DMS53 treated with DMSO at 0.1 percent for 48 hours (cell line): ENCODE data around the gene ST7.

Experiments
- DNase-seq: peaks from one replicate; lab custom pipeline; 2025; ENCODE audit not compliant: unreplicated experiment; lab: John Stamatoyannopoulos, UW

Gene ST7

DNA sequence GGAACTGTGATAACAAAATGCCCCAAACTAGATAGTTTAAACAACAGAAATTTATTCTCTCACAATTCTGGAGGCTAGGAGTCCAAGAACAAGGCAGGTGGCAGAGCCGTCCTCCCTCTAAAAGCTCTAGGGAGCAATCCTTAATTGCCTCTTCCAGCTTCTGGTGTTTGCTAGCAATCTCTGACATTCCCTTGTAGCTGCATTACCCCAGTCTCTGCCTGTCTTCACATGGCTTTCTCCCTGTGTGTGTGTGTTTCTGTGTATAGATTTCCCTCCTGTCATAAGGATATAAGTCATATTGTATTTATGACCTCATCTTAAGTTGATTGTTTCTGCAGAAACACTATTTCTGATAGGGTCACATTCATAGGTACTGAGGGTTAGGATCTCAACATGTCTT is 192.0 kb downstream of the ST7 start:
- no peak for DNase-seq

DNA sequence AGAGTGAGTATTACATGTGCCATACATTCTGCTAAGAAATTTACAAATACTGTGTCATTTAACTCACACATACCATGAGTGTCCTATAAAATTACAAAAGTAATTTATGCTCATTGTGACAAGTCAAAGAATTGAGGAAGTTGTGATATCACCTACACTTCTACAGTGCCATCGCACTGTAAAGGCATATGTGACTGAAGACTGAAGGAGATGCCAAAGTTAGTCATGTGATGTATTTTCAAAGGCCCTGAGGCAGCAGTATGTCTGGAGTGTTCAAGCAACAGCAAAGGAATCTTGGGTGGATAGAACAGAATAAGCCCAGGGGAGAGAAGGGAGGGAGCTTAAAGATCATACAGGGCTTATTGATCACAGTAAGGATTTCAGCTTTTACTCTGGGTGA is 192.8 kb downstream of the ST7 start:
- no peak for DNase-seq

DNA sequence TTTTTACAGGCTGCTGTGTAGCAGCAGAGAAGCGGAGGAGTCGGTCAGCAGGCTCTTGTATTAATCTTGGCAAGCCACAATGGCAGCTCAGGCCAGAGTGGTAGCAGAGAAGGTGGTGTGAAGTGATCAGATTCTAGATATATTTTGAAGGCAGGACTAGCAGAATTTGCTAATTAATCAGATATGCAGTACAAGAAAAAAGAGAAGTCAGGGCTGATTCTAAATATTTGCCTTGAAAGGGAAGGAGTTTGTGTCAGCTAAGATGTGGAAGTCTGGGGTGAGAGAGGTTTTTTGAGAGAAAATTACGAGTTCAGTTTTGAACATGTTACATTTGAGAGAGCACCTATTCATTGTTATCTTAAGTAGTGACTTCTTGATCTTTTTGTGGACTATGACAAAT is 193.2 kb downstream of the ST7 start:
- DNase-seq = no peak

DNA sequence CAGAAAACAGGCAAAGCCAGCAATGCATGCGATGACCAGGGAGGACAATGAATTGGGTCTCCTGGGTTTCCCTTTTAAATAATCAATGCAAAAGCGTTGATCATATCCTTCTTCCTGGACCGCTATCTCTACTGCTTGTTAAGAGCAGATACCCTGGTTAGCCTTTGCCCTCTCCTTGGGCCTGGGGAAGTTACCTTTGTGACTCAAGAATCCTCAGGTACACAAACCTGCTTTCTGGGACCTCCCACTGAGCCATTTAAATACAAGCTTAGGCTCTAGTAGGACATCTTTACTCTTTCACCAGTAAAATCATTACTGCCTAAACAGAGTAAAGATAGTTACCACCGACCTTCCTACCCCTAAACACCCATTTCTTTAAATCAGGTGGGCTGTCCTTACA is 195.7 kb downstream of the ST7 start:
- DNase-seq = no peak

DNA sequence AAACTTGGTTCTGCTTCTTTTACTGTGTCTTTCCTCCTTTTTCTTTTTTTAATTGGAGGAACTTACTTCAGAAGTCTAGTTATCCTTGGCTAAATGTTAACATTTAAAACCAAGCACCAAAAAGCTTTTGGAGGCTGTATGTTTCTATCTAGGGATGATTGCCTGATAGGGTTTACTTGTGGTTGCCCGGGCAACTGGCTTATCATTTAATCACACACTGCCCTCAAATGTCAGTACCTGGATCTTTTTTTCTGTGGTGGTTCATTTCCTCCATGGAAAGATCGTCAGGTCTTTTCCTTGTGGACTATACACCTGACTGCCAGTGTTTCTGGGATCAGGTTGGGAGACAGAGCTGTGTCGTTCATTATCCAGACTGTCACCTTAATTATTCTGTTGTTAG is 196.4 kb downstream of the ST7 start:
- no peak for DNase-seq

DNA sequence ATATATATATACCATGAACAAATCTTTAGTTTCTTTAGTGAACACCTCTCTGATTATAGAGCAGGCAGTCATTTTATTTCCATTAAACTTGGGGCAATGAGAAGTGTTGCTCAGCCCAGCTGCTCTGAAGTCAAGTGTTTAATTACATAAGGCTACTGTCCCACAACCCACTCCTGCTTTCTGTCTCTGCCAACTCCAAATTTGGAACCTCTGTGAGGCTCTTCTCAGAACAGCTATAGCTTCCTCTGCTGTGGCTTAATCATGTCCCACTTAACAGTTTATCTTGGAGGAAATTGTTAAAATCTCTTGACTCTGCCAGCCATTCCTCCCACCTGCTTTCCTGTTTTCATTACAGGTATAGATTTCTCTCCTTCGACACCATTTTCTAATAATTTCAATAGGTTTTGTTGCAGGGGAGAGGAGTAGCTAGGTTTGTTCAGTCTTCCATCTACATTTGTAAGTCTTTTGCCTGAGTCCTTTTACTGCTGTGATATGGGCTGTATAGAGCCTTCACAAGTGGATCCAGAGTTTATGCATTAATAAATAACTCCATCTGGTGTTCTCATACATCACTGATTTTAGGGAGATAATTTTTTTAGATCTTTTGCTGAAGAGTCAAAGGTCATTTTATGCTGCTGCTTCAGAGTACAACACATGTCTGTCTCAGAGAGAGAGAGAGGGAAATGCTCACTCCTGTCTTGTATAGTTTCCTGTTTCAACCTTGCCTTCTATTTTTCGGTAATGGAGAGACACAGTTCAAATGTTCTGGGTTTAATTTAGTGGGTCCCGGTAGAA is 199.1 kb downstream of the ST7 start:
- no peak for DNase-seq

DNA sequence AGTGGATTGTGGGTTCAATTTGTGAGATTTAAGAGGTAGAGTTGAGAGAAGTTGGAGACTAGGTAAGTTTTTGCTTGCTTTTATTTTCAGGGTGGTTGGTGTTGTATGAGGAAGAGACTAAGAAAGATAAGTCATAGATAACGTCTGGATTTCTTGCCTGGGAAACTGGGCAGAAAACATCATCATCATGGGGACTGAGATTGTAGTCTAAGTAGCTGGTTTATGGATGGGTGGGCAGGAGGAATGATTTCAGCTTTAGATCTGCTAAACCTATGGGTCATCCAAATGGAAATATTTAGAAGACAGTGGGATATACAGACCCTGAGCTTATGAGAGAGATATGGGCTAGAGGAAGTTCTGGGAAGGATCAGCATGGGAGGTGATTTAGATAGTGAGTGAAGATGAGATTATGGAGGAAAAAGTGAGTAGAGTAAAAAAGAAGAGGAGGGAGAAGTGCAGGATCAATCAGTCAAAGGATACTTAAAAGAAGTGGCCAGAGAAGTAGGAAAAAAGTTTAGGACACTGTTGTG is 199.8 kb downstream of the ST7 start:
- DNase-seq = no peak

DNA sequence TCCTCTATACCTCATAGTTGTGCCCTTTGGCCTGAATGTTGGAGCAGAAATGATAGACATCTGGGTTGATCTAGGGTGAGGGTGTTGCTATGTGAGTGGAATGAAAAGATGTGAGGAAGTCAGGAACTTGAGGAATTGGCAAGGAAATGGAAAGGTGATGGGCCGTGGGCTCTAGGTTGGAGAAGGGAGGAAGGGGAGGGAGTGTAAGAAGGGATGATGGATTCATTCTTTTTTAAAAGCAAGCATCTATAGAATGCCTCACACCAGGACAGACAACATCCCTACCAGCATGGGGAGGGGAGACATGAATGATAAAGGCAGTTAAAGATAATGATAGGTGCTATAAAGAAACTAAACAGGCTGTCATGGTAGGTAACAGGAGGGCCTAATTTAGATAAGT is 201.4 kb downstream of the ST7 start:
- DNase-seq = no peak

DNA sequence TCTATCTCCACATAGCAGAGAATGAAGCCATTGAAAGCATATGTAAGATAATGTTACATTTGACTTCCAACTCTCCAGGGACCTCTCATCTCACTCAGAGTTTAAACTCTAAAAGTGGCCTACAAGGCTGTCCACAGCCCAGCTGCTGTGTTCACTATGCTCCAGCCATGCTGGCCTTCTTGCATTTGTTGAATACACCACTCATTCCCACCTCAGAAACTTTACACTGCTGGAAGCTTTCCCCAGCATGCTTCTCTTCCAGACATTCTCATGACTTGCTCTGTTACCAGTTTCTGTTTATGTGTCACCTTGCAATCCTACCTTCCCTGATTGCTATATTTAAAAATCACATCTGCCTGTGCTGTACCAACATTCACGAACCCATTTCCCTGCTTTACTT is 202.4 kb downstream of the ST7 start:
- DNase-seq = no peak

DNA sequence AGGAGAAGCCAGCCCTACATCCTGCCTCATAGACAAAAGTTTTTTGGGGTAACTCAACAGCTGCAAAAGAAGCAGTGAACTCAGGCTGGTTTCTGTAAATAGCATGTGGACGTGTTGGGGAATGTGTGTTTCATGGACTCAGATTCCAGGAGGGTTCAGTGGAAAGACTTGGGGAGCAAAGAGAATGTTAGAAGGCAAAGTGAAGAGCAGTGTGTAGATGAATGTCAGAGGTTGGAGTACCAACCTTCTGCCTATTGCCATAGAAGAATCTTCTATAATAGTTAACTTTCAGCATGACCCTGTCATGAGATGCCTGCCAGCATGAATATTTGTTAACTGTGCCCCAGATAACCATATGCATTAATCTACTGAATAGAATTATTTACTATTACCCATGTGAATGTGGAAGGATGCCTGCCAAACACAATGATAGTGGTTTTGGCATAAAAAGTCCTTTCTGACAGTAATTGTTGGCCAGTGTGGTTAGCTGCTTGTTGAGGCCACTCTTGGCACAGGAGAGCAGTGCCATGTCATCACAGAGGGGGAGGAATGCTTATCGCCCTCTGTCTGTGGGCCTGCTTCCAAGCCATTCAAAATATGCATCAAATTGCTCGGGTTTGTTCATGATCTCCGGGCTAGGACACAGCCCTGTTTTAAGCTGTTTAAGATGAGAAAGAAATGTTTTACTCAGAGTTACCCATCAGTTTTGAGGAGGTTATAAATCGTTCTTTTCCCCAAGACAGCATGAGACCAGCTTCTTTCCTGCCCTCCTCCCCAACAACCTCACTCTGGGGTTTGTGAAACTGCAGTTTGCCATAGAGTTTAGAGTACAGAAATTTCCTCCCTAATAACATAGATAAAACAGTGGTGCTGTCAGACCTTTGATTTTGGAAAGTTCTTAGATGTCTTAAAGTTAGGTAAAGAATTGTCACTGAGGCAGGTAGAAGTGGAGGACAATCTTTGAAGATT is 204.2 kb downstream of the ST7 start:
- DNase-seq = no peak

DNA sequence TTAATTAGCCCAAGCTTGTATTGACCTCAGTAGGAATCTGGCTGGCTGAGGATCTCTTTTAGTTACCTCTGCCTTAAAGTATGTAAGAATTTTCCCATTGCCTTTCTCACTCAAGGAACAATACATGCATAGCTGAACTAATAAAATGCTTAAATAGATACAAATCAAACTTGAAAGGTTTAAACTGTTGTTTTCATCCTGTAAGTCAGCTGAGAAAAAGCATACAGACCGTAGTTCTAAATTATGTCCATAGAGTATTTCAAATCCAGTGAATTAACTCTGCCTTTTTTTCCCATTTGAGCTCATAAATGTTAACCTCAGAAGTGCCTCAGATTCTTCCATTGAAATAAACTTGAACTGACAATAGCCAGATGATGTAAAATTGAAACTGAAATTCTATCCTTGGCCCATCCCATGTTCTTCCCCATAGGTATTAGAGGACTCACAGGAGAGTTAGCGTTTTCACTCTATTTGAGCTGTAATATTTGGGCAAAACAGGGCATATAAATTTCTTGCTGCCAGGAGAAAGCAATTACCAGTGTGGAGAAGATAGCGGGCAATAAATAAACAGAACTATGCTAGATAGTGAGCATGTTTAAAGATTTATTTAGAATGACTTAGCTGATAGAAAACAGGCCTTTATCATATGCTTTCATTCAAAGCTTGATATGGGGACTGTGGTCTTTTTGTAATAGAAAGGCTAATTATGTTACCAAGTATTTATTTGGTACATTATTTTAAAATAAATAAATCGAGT is 205.8 kb downstream of the ST7 start:
- DNase-seq = no peak

DNA sequence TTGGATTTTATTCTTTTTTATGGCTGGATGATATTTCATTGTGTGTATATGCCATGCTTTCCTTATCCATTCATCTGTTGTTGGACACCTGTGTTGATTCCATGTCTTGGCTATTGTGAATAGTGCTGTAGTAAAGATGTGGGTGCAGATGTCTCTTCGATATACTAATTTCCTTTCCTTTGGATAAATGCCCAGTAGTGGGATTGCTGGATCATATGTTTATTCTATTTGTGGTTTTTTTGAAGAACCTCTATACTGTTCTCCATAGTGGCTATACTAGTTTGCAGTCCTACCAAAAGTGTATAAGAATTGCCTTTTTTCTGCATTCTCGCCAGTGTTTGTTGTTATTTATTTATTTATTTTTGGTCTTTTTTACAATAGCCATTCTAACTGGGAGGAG is 209.8 kb downstream of the ST7 start:
- no peak for DNase-seq

DNA sequence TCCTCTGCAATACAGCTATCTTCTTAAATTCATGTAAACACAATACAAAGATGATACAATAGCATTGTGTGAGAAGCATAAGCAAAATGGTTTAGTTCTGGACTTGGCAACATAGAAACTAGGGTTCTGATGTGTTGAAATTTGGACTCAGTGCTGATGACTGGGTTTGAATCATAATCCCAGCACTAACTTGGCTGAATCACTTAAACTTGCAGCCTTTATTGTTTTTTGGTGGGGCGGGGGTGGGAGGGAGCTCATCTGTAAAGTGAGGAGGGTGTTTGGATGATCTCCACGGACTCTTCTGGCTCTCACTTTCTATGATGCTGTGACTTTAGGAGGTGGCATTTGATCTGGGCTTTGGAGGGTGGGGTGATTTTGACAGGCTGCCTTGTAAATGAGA is 211.3 kb downstream of the ST7 start:
- no peak for DNase-seq

DNA sequence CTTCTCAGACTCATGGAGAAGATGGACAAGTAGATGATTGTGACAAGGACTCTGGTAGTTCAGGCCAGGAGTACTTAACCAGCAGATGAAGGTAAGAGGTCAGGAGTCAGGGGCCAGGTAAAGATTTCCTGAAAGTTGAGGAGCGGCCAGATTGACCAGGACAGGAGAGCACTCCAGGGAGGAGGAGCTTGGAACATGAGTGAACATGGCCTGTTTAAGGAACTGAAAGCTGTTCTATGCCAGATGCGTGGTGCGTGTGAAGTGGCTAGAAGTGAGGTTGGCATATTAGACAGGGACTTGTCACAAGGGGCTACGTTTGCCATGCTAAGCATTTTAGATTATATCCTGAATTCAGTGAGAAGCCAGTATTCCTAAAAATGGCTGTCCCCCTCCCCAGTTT is 212.4 kb downstream of the ST7 start:
- DNase-seq = no peak

DNA sequence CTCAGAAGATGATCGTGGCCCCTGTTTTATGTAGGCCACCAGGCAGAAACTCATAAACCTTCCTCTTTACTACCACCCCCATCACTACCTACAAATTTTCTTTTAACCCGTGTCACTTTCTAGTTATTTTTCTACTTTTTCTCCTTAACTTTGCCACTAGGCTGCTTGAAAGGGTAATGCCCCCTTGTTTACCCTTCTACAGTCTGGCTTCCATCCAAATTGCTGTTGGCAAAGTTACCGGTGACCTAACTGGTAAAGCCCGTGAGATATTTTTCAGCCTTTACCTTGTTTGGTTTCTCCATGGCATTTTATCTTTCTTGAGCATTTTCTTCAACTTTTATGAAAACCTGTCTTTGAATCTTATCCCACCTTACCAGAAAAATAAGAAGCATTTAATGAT is 216.6 kb downstream of the ST7 start:
- DNase-seq = no peak

DNA sequence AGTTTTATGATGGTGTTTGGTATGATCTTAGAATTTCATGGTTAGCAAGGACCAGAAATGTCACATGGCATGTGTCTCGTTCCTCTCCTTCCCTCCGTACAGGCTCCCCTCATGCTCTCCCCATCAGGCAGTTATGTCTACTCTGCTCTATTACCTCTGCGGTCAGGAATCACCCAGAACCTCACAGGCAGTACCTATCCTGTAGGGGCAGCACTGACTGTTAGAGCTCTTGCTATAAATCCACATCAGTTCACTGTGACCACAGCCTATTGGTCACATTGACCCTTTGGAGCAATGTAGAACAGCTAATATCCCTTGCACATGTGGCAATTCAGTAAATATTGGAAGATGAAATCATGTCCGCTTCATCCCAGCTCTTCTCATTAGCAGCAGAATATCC is 217.8 kb downstream of the ST7 start:
- no peak for DNase-seq

DNA sequence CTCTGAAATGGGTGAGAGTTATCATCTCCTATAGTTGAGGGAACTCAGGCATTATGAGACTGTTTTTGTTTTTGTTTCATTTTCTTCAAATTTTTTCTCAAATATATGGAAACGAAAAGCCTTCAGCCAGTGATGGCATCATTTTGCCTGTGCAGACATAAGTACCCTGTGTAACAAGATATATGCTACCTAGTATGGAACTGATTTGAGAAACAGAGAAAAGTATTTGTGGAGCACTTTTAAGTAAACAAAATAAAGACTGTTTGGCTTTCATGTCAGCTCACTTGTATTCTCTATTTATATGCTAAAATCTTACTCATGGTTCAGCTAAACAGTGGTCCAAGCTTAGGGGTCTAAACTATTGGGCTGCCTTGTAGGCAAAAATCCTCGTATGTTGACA is 219.0 kb downstream of the ST7 start:
- no peak for DNase-seq

DNA sequence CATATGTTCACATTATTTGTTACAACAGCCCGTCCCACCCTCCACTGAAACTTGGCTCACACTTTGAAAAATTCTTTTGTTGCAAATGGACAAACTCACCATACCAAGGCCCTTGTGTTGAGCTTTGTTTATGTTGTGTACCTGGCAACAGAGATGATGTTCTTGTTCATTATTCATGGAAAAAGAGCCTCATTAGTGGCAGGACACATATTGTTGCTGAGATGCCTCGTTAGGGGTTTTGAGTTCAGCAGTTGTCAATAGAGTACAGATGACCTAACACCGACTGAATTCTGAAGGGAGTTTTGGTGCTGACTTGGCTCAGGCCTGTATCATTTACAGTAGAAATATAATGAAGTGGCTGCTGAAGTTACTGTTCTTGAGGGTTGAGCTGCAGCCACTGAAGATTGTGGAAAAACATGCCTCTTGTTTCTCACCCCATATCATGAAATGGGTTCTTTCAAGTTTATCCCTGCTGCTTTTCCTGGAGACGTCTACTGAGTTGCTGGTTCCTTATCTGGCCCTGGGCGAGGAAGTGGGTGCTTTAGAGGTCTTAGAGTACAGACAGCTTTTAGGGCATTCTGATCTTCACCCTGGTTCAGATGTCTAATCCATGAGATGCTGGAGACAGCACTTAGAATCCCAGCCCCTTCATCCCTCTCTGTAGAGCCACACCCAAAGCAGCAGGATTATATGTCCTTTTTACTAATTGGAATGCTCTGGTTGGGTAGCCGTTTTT is 219.9 kb downstream of the ST7 start:
- DNase-seq = no peak

DNA sequence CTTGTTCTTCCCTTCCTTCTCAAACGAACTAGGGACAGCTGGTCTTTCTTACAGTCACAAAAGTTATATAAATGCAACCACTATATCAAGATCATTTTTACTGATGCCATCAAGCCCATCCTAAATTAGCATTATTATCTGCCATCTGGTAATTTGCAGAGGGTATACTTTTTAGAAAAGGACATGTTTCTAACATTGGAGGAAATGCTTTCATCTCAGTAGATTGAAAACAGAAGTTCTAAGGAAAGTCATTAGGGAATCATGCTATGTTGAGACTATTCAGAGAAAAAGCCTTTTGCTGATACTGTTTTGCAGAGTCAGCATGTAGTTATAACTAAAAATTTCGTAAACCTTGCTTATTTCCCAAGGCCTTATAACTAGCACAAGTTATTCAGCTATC is 222.9 kb downstream of the ST7 start:
- DNase-seq = no peak

DNA sequence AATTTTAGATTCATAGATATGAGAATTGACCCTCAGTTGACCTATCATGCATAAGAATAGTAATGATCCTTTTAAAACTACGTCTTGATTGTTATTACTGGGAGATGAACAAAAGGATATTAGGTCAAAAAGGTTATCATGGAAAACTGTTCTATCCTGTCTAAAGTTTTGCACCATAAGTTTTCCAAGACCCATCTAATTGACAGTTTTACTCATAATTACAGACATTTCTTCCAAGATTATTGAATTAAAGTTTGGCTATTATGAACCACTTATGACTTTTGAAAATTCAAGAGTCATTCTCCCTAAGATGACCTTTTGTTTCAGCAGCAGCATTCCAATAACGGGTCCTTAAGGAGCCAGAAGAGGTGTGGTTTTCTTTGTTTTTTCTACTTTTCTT is 225.3 kb downstream of the ST7 start:
- DNase-seq = no peak

DNA sequence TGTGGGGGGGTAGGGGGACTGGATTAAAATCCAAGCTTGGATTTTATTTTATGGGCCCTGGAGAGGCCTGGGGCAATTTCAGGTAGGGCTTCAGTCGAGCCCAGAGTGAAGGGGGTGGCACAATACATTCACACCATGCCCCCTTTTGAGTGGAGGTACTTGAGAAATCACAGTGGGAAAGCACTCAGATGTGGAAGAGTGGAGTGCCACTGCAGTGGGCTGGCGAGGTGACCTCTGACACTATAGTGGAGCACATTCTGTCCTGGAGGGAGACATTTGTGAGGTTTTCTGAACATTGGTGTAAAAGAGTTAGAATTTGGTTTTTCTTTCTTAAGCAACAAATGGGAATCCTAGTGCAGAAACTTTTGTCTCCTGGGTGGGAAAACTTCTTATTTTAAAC is 226.4 kb downstream of the ST7 start:
- DNase-seq = no peak
